ENCODE measurements around the gene SPTBN2. TPM values are rescaled to one million over a fixed set of nuclear protein-coding genes. Genes with fewer than 3 reads are reported as not detected.

The SPTBN2 gene
- total RNA-seq, 1 donor from 2014 or later, result 20.9 TPM

- DNase-seq, result no peak
Observed at GRCh38 chr11:66701432-66702240, 27.4 kb downstream of the SPTBN2 start.

DNA sequence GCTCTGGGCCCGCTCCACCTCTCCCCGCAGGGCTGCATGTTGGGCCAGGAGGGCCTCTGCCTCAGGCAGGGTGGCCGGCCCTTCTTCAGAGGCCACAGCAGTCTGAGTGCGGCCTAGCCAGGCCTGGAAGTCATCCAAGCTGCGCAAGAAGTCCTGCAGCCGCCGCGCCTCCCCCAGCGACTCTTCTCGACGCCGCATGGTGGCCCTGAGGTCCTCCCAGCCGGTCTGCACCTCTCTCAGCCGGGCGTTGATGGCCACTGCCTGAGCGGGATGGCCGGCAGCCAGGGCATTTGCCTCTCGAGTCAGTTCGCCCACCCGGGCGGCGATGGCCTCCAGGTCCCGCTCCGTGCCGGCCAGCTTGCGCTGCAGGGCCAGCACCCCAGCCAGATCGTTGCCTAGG, 28.3 kb downstream of the SPTBN2 start:
- DNase-seq, result no peak

DNA sequence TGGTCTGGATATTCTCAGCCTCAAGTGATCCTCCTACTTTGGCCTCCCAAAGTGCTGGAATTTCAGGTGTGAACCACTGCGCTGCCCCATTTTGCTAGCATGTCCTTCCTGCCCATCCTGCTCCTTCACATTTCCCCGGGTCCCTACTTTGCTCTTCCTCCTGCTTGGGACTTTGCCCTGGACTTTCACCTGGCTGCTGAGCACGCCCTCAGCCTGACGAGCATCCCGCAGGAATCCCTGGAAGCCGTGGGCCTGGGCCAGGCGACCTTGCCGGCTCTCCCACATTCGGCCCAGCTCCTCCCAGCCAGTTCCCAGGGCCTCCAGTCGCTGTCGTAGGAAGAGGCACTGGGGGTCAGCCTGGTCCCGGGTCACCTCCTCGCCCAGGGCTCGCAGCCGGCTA, 28.7 kb downstream of the SPTBN2 start:
- no peak for DNase-seq

GRCh38 chr11:66698491-66698890, 30.5 kb downstream of the SPTBN2 start:
- DNase-seq, result no peak

DNA sequence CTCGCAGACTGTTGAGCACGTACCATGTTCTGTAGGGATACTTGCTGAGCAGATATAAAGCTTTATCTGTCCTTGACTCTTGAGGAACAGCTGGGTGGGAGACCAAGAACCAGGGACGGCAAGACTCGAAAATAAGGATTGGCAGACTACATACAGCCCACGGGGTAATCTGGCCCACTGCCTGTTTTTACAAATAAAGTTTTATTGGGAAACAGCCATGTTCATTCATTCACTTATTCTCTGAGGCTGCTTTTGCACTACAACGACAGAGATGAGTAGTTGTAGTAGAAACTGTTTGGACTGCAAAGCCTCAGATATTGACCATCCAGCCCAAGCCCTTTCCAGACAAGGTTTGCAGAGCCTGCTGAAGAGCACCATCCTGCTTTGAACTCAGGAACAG, 31.0 kb downstream of the SPTBN2 start:
- no peak for DNase-seq

GRCh38 chr11:66696146-66696545, 32.9 kb downstream of the SPTBN2 start:
- no peak for DNase-seq

GRCh38 chr11:66694732-66695207, 34.2 kb downstream of the SPTBN2 start:
- DNase-seq, result peak; percentile 90

DNA sequence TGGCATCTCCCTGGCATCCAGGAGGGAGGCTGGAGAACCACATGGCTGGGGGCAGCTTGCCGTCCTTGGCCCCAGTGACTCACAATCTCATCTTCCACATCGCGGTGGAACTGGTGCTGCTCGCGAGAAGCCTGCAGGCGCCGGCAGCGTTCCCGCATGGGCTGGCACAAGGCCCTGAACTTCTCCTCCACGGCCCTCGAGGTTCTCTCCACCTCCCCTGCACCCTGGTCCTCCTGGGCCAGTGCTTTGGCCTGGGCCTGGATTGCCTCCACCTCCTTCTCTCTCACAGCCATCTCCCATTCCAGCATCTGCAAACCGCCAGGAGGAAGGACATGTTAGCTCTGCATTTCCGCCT, 35.0 kb downstream of the SPTBN2 start:
- no peak for DNase-seq

GRCh38 chr11:66693356-66694055, 35.5 kb downstream of the SPTBN2 start:
- DNase-seq, result no peak

DNA sequence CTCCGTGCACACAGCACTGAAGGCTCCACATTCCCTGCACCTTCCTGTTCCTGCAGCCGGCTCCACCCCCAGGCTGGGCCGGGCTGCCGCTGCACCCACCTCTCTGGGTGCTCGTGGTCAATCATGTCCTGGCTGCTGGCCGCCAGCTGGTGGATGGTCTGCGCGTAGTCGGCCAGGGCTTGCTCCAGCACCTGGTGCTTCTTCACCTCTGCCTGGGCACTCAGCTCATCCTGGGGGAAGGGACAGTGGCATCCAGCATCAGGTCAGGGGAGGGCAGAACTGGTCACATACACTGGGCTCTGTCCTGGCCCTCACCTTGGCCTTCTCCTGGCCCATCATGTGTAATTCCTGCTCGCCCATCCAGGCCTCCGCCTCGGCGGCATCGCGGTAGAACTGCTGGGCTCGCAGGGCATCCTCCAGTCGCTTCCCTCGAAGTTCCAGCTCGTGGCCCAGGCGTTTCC, 36.1 kb downstream of the SPTBN2 start:
- no peak for DNase-seq

- DNase-seq, result no peak
Observed at GRCh38 chr11:66692446-66692845, 36.6 kb downstream of the SPTBN2 start.

DNA sequence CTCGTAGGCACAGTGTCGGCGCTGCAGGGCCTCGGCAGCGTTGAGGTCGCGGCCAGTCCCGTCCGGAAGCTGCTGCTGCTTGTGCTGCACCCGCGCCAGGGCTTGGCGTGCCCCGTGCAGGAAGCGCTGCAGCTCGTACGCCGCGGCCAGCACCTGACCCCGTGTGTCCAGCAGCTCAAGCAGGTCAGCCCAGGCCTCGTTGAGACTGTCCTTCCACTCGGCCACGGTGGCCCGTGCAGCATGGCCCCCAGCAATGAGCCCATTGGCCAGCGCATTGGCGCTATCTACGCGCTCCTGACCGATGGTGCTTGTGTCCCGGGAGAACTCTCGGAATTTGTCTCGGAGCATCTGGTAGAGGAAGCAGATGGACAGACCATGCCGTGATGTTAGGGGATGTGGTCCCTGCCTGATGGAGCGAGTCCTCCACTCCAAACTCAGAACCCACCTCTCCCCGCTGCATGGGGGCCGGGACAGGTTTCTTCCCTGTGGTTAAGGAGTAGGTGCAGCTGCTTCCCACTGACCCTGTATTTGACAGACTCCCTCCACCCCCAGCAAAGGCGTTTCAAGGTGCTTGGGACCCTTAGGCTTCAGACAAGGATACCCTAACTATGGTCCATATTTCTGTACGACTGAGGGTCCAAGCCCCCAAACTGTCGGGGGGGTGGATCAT, 37.6 kb downstream of the SPTBN2 start:
- no peak for DNase-seq

GRCh38 chr11:66689661-66690590, 39.1 kb downstream of the SPTBN2 start:
- DNase-seq, result no peak

DNA sequence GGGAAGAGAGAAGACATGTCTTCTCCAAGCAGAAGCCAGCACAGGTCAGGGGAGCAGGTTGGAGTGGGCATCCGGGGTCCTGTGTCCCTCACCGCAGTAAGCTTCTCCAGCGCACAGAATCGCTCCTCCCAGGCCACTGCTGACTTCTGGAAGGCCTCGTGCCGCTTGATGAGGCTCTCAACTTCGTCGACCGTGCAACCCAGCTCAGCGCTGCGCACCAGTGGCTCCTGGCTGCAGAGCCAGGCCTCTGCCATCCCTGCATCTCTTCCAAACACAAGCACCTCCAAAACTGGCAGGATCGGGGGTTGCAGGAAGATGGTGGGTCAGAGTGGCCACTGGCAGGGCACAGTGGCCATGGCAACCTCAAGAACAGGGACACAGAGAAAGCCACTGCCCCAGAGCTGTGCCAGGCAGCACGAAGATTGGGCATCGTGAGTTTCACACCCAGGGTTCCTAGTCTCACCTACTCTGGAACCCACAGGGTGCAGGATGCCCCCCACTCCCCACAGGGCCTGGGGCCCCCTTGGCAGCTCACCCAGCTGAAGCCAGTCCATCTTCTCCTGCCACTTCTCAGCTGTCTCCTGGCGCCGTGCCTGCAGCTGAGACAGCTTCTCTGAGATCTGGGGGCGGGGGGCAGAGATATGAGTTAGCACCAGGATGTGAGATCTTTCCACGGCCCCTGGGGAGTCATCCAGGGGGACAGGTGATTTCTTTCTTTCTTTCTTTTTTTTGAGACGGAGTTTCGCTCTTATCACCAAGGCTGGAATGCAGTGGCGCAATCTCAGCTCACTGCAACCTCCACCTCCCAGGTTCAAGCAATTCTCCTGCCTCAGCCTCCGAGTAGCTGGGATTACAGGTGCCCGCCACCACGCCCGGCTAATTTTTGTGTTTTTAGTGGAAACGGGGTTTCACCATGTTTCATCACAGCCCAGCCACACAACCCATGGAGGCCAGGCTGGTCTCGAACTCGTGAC, 40.2 kb downstream of the SPTBN2 start:
- DNase-seq, result no peak

DNA sequence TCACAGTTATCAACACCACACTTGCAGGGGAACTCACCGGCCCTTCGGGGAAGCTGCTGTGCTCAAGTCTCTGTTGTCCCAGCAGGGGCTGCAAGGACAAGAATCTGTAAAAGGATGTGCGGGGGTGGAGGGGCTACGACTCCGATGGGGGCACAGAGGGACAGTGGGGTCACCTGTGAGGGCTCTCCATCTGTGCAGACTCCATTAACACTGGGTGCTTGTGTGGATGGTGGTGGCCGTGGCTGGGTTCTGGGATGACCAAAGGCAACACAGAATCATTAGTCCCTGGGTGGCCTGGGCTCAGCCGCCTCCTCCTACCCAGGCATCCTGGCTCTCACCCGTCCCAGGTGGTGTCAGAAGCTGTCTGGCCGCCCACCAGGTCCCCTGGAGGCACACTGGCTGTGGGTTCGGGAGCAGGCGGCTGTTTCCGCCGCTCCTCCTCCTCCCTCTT, 41.2 kb downstream of the SPTBN2 start:
- no peak for DNase-seq

DNA sequence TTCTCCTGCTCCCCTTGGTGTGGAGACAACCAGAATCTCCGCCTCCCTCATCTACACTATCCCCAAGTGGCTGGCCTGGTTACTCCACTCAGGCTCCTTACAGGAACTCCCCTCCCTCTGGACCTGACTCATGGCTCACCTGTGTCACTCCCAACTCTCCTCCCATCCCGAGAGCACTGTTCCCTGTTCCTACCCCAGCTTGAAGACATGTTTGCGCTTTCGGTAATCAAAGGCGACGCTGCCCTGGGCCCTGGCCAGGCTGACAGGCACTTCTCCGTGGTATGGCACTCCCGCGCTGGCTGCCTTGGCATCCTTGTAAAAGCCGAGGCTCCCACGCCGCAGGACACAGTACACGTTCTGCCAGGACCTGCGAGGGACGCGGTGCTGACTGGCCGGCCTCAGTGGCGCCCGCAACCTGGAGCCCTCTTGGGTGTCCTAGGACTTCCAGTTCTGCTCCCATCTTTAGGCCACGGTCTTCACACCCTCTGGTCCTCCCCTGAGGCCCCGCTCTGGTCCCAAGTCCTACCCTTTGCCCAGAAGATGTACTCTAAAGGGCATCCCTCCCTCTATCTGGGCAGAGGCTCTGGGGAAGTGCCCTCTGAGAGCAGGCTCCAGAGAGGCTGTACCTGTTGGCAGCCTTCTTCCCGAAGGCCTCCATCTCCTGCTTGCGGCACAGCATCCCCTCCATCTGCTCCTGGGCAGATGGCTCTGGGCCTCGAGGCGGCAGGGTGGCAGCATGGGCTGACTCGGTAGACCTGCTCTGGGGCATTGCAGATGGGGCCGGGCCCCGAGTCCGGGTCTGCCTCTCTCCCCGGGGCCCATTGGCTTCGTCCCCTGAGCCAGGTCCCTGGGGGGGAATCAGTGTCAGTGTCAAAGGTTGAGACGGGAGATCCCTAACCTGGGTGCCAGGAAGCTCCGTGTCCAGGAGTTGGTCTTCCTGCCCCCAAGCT, 41.9 kb downstream of the SPTBN2 start:
- DNase-seq, result no peak

- peak; percentile 57 for DNase-seq
Observed at GRCh38 chr11:66686100-66686785, 42.8 kb downstream of the SPTBN2 start.

- no peak for DNase-seq
Observed at GRCh38 chr11:66685276-66686099, 43.5 kb downstream of the SPTBN2 start.

Data from tongue (tissue), 2 donors.